HG03139 (cell line): ENCODE data around the gene KRT84.
"Not testable (repeated sequence)": the region's sequence is repeated elsewhere in the genome, so short reads cannot be mapped to it uniquely, and the experiment has no call there.

ENCODE experiments used
- ATAC-seq: cut with Tn5 transposase; IDR thresholded peaks from one replicate; pipeline ENCODE4 v1.9.1; 2021; ENCODE audit not compliant: unreplicated experiment

KRT84 gene

GRCh38 chr12:52413202-52413601 lies 27.8 kb upstream of the KRT84 start:
- ATAC-seq = no peak

DNA sequence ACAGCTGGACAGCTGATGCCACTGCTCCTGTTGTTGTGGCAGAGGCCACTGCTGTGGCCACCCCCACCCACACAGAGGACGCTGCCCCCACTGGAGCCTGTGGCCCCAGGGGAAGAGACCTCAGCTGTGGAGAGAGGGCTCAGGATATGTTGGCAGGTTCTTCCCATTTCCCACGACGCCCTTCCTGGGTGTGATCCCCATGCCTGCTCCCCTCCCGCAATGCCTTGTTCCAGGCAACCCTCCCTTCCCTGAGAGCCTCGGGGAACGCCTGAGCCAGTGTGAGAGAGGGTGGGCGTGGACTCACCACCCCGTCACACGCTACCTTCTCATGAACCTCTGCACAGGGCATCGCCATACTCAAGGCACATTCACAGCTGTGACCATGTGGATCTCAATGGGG lies 26.4 kb upstream of the KRT84 start:
- no peak for ATAC-seq

- ATAC-seq = not testable (repeated sequence)
Measured at GRCh38 chr12:52410589-52411248, 25.3 kb upstream of the KRT84 start.

GRCh38 chr12:52407918-52408317 lies 22.5 kb upstream of the KRT84 start:
- no peak for ATAC-seq

DNA sequence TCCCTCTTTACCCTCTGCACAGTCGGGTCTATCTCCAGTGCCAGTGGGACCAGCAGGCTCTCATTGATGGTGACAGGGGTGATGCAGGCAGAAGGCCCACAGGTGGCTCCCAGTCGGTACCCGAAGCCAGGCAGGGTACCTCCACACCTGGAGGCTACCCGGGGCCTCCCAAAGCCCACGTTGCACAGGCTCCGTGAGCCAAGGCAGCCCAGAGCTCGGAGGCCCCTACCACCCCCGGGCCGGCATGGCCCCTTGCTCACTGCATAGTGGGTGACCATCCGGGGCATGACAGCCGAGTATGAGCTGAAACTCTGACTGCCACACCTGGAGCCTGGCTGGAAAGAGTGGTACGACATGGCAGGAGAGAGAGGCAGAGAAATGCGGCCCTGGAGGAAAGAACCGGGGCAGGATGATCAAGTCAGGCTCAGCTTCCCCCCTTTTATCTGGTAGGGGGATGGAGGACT lies 20.5 kb upstream of the KRT84 start, which contains the start of gene KRT82:
Gene KRT82, minus strand, starts transcription at position 414 of the 464 bp plus-strand sequence. Its CDS starts 58 bp downstream, at position 356.
- ATAC-seq = no peak

DNA sequence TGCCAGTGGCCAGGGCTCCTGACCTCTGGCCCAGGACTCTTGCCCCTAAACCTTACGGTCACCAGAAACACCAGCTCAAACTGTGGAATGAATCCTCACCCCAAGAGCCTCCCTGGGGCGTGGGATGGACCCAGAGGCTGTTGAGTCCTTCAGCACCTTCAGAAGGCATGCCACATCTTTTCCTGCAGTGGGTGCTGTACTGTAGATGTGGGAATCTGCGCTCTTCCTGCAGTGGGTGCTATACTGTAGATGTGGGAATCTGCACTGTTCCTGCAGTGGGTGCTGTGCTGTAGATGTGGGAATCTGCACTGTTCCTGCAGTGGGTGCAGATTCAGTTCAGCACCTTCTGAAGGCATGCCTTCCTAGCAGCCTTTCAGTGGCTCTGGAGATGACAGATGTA lies 19.5 kb upstream of the KRT84 start:
- ATAC-seq = no peak

DNA sequence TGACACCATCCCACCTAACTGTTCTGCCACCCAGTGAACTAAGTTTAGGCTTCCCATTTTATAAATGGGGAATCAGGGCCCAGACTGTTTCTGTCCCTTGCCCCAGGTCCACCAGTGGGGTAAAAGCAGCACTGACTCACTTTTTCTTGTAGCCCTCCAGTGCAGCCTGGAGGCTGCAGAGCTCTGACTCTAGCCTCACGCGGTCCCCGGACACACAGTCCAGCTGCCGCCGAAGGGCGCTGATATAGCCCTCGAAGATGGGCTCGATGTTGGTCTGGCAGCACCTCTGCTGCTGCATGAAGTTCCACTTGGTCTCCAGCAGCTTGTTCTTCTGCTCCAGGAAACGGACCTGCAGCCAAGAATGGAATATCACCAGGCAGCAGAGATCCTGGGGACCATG lies 18.1 kb upstream of the KRT84 start:
- no peak for ATAC-seq

GRCh38 chr12:52402873-52403540 lies 17.6 kb upstream of the KRT84 start:
- ATAC-seq = no peak

DNA sequence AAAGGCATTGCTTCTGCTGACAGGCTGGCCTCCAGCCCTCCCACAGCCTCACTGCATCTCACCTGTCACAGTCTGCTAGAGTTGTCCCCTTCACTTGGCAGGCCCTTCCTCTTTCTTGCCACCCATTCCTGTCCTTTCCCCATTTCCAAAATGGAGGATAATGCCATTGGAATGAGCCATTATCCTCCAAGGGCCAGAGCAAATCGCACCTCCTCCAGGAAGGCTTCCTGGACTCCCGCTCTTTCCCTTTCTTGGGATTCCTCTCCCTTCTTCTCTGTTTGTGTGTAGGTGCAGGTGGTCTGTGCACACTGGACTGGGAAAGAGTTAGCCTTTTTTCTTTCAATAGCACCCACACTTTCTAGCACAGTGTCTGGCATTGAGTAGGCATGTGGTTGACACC lies 16.9 kb upstream of the KRT84 start:
- no peak for ATAC-seq

DNA sequence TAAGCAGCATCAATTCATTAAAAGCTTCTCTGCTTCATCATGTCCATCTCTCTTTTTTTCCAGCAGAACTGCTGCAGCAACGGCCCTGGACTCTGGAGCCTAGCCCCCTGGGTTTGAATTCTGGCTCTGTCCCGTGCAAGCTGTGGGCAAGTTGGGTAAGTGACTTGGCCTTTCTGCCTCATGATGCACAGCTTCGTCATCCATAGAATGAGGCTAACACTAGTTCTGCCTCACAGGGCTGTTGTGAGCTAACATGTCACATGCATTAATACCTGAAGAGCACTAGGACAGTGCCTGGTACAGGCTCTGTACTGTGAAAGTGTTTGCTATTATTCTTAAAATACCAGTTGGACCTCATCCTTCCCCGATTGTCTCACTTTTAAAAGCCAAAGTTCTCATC lies 16.5 kb upstream of the KRT84 start:
- no peak for ATAC-seq

GRCh38 chr12:52401526-52401925 lies 16.1 kb upstream of the KRT84 start:
- ATAC-seq = no peak

DNA sequence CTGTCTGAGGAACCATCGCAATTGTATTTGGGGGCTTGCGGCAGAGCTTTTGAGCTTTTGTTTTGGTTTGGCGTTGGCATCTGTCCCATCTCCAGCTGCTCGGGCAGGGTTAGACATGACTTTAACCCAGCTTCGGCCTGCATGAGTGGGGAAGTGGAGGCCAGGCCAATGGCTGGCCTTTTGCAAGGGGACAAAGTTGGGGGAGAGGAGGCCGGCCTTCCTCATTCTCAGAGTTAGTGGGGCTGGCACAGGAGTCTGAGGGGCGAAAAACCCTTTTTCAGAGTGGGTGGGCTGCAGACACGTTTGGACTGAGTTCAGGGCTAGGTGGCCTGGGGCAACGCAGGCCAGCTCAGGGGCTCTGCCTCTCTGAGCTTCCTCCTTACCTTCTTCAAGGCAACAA lies 15.5 kb upstream of the KRT84 start:
- no peak for ATAC-seq

- no peak for ATAC-seq
Measured at GRCh38 chr12:52399756-52400155, 14.3 kb upstream of the KRT84 start.

DNA sequence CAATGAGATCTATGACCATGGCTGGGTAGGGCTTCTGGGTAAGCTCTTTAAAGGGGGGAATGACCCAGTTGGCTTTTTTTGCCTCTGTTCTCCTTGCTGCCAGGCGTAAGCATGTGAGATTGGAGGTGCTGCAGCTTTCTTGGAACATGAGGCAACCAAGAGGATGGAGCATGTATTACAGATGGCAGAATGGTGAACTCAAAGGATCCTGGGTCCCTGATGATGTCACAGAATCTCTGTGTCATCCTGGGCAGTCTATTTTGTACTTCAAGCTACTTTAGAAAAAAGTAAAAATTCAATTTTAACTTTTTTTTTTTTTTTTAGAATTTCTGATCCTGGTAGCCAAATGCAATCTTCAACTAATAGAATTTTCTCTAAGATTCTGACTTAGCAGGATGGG lies 12.7 kb upstream of the KRT84 start:
- ATAC-seq = no peak

- ATAC-seq = no peak
Measured at GRCh38 chr12:52396656-52397055, 11.2 kb upstream of the KRT84 start.

GRCh38 chr12:52395761-52396434 lies 10.4 kb upstream of the KRT84 start:
- ATAC-seq = no peak

GRCh38 chr12:52394836-52395405 lies 9.5 kb upstream of the KRT84 start:
- no peak for ATAC-seq

DNA sequence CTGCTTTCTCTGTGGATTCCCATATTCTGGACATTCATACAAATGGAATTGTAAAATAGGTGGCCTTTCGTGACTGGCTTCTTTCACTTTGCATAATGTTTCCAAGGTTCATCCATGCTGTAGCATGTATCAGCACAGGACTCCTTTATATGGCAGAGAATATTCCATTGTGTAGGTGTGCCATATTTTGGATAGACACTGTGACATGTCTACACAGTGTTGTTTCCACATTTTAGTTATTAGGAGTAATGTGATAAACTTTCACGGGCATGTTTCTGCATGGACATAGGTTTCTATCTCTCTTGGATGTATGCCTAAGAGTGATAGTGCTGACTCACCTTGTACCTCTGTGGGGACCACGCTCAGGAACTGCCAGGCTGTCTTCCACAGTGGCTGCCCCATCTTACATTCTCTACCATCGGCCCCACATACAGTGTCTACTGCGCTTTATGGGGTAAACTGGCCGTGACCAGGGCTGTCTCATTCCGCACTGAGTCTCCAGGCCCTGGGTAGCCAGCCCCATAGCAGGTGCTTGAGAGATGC lies 7.1 kb upstream of the KRT84 start:
- no peak for ATAC-seq

DNA sequence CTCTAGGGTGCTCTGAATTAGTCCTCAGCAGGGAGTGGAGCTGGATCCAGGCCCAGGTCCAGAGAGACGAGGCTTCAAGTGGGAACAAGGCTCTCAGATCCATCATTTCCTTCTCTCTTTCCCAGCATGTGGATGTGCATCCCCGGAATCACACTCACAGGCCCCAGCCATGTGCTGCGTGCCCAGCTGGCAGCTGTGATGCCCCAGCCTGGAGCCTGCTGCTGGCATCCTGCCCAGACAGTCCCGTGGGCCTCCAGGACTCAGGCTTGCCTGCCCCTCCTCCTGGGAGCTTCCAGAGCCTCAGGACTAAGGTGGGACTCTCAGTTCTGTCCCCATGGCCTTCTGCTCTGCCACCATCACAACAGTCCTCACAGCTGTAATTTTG lies 6.2 kb upstream of the KRT84 start:
- ATAC-seq = no peak

GRCh38 chr12:52390739-52391617 lies 5.5 kb upstream of the KRT84 start:
- no peak for ATAC-seq
